ENCODE measurements around the gene LAMA4.

GRCh38 chr6:112194511-112194910 lies 59.9 kb downstream of the LAMA4 start:
- TF ChIP-seq CTCF (IDR thresholded peaks at IDR 0.05; ENCODE audit: insufficient read depth, low read length, poor library complexity, severe bottlenecking), result no peak
- no peak for TF ChIP-seq EZH2phosphoT487 (conservative IDR thresholded peaks at IDR 0.05; ENCODE audit: low read length)
